GM19452 (cell line): Measurements from ENCODE around the gene ASCL1.

Experiments used
- ATAC-seq: cut with Tn5 transposase; IDR thresholded peaks from one replicate; pipeline ENCODE4 v1.9.1; 2021; ENCODE audit not compliant: unreplicated experiment

ASCL1 gene

DNA sequence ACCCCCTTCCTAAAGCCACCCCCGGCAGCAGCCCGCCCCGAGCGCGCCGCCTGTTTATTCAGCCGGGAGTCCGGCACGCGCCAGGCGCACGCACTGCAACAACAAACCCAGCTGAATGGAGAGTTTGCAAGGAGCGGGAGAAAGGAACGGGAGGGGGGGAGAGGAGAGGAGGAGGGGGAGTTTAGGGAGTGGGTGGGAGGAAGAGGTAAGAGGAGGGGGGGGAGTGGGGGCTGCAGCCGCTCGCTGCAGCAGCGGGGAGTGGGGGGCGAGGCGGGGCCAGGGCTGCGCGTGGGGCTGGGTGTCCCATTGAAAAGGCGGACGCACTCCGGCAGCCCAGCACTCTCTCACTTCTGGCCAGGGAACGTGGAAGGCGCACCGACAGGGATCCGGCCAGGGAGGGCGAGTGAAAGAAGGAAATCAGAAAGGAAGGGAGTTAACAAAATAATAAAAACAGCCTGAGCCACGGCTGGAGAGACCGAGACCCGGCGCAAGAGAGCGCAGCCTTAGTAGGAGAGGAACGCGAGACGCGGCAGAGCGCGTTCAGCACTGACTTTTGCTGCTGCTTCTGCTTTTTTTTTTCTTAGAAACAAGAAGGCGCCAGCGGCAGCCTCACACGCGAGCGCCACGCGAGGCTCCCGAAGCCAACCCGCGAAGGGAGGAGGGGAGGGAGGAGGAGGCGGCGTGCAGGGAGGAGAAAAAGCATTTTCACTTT, at the start of gene ASCL1:
ASCL1 (plus strand) TSS at position 336 of the 712 bp plus-strand sequence. CDS start 571 bp downstream, outside the sequence.
- ATAC-seq: peak; percentile 45

DNA sequence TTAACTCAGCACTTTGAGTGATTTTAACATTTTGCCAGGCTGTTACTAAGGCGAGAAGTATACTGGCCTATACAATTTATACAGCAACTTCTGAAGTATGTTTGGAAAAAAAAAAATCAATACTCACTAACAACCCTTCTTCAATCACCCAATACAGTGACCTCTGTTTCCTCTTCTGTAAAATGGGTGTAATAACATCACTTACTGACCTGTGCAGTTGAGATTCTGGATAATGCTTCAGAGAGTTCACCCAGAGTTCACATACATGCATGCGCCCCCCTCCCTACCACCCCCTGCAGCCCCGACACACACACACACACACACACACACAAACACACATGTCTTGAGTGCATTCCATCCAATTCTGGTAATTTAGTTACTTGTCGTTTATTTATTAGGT, 49.6 kb upstream of the ASCL1 start:
- no peak for ATAC-seq

DNA sequence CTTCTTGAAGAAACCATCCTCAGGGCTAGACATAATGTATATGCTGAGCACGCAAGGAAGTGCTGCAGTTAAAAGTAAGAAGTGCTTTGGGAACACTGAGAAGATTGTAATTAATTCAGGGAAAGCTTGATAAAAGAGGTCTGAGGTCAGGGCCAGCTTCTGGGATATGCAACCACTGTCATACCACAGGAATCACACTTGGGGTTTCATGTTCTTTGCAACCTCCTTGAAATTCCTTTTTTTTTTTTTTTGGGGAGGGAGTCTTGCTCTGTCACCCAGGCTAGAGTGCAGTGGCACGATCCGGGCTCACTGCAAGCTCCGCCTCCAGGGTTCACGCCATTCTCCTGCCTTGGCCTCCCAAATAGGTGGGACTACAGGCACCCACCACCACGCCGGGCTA, 47.3 kb upstream of the ASCL1 start:
- no peak for ATAC-seq

DNA sequence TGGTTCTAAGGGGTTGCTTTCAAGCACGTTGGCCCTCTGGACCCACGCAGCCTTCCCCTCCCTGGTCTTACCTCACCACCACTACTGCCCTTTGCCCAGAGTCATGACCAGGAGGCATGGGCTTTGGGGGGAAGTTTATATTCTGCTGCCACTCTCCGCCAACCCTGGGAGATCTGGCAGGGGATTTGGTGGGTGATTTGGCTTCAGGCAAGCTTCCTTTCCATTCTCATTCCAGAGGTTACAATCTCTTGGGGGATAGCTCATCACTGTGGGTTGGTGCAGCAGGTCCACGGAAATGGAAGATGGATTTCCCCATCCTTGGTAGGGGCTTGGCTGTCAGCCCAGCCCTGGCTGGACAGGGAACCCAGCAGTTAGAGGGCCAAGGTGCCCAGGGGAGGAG, 46.7 kb upstream of the ASCL1 start:
- no peak for ATAC-seq

DNA sequence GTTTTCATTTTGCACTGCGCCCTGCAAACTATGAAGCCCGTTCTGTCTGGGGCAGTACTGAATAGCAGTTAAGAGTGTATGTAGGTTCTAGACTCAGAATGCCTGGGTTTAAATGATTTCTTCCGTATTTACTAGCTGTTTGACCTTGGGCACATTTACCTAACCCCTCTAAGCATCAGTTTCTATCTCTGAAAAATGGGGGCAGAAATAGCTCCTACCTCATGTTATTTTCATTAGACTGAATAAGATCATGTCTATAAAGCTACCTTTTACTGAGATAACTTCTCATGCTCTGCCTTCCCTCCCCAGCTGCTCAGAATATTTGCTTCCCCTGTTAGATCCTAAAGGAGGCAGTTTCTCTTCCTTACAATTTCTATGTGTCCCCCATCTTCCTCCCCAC, 46.2 kb upstream of the ASCL1 start:
- ATAC-seq: no peak

DNA sequence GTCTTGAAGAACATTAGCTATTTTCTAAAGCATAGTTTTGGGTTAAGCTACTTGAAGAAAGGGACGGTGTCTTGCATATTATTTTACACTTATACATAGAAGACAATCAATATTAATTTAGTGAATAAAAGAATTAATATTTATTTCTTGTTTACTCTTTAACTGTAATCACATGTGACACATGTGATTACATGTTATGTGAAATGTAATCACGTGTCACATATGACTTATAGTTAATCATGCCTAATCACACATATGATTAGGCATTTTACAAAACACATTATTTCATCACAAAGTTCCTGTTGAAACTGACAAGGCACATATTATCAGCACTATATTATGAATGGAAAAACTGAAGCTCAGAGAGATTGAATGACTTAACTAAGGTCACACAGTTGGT, 45.2 kb upstream of the ASCL1 start:
- no peak for ATAC-seq

DNA sequence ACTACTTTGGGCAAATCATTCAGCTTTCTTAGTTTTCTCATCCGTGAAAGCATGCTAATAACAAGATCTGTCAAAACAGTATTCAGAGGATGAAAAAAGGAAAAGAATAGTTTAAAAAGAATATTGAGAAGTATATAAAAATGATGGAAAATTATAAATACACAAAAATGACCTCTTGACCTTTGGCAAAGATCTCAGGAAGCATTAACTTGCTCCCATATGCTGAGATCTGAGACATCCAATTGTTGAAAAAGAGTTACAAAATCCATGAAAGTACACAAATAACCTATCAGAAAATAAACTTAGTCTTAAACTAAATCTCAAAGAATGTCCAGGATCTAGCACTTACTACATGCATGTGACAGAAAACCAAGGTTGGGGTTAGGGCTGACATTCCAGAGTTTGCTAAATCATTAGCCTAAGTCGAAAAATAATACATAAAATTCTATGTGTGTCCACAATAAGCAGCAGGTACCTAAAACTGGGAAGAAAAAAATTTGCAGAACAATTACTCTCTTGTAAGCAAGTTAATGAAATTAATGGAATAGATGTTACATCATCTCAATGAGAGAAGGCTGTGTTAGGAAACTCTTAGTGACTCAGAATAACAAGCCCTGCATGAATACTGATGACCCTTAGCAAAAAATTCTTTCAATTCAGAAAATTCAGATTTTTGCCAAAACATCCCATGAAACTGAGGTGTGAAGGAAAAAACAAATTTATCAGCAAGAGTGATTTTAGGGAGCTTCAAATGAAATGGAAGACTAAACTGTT, 43.8 kb upstream of the ASCL1 start:
- no peak for ATAC-seq

DNA sequence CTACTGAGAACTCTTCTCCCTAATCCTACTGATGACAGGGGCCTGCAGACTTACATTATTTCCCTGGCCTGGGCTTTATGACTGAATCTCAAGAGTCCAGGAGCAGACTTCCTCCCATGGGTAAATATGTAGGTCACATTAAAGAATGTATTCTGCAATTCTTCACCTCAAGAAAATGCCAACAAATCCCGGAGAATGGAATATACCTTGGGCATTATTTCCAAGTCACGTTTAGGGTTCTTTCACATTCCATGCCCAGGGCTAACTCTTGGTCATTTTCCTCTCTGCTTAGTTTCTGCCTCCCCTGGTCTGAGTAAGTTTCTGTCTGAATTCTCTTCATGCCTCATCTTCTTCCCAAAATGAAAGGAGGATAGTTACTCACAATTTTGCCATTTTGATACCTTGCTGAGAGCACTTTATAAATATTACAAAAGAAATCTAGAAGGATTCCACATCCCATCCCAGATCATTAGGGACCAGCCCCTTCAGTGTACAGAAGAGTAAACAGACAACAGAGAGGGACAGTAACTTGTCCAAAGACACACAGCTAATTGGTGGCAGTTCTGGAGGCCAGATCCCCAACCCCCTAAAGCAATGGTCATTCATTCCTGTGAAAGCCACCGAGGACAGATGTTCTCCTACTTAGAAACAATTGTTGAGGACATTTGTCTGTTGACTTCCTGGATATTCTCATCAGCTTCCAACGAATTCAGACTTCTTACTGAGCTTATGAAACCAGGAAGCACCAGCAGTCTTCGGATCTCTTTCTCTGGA, 41.0 kb upstream of the ASCL1 start:
- no peak for ATAC-seq

DNA sequence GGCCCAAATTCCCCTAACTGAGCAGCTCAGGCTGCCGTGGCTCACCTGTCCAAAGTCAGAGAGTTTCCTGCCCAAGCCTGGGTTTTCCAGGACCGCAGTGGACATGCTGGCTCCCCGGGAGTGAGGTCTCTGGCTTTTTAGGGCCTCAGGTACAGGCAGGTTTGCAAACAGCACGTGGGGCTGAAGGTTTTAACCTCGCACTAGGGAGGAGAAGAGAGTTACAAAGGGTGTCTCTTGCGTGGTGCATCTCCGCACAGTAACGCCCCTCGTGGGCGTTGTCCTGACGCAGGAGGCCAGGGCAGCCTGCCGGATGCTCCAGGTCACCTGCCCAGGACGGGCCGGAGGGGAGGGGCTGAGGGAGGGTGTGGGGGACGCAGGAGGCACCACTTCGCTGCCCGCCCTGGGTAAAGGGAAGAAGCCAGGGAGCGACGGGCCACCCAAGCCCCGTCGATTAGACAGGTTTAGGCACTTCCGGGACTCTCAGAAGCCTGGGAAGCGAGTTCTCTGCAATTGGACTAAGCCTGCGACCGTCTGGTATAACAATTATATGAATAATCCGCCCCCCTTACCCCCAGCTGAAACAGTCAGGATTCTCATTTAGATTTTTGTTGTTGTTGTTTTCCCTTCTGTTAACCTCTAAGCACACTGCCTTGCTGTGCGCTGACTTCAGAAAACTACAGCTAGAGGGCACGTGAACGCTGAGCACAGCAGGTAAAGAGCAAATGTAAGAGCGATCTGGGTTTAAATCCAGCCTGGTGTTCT, 40.3 kb upstream of the ASCL1 start, which contains the start of gene PAH:
PAH (minus strand) TSS at position 219 of the 762 bp plus-strand sequence; CDS start at position 105, 114 bp downstream.
- peak; percentile 71 for ATAC-seq

DNA sequence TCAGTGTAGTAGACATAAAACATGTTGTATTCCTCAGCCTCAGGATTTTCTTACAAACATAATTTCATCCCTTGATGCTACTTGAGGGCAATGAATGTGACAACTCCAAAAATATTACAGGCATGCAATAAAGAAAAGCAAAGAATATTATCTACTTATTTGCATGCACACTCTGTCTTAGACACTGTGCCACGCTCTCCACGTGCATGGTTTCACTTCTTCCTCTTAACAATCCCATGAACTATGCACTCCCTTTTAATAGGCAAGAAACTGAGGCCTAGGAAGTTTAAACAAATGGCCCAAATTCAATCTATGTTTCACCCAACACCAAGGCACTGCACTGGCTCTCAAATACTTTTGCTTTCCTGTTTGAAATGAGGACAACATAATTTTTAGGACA, 38.6 kb upstream of the ASCL1 start:
- no peak for ATAC-seq

DNA sequence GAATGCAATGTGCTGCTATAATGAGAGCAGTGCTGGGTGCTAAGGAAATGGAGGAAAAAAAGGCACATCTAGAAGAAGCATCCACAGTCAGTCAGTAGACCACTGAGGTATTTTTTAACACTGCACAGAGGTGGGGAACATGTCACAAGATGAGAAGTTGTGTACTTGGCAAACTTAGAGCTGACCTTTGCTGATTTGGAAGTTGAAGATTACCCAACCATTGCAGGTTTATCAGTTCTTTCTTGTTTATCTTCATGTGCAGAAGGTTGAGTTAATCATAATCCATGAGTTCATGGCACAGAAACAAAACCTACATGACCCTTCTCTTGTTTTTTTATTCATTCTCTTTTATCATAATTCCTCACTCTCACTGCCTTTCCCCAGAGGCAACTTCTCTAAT, 37.2 kb upstream of the ASCL1 start:
- no peak for ATAC-seq

DNA sequence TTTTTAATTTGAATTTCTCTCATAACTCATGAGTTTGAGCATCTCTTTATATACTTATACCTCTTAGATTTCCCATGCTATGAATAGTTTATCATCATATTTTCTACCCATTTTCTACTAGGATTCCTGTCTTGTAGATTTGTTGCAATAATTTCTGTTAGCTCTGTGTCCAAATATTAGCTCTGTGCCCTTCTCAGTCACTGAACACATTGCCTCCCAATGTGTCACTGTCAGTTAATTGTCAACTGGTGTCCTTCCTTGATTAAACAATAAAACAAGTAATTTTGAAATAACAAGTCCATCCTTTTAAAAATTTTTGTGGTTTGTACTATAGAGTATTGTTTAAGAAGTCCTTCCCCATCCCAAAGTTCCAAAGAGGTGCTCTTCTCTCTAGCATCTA, 36.2 kb upstream of the ASCL1 start:
- no peak for ATAC-seq

DNA sequence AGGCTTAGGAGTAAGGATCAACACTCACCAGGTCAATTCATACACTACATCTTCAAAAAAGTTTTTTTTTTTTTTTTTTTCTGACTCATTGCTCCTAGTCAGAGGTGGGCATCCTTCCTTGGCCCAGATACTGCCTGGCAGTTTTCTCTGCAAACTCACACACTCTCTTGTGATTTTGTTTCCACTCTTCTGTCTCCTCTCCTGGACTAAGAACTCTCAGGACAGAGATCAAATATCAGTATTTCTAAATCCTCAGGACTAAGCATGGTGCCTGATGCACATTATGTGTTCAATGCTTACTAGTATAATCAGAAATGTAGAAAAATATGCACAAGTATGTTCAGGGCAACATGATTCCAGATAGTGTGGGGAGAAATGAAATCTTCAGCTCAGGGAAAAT, 30.3 kb upstream of the ASCL1 start:
- ATAC-seq: no peak

DNA sequence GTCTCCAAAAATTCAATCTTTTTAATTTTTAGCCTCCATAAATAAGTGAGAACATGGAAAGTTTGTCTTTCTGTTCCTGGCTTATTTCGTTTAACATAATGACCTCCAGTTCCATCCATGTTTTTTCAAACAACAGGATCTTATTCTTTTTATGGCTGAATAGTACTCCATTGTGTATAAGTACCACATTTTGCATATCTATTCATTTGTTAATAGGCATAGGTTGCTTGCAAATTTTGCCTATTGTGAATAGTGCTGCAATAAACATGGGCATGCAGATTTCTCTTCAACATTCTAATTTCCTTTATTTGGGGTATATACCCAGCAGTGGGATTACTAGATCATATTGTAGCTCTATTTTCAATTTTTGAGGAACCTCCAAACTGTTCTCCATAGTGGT, 24.3 kb upstream of the ASCL1 start:
- ATAC-seq: no peak

DNA sequence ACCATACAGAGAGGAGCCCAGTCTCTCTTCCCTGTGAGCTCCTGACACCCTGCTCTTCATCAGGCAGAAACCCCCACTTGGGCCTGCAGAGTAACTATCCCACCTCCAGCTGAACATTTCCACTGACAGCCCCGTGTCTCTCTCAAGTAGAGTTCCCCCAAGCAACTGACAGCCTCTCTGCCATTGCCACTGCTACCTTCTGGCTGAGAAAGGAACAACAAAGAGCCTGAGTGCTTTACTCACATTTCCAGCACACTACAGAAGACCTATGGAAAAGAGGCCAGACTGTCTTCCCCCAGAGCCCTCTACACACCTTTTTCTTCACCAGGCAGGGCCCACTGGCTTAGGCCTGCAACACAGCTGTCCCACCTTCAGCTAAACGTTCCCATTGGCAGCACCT, 18.4 kb upstream of the ASCL1 start:
- ATAC-seq: no peak

DNA sequence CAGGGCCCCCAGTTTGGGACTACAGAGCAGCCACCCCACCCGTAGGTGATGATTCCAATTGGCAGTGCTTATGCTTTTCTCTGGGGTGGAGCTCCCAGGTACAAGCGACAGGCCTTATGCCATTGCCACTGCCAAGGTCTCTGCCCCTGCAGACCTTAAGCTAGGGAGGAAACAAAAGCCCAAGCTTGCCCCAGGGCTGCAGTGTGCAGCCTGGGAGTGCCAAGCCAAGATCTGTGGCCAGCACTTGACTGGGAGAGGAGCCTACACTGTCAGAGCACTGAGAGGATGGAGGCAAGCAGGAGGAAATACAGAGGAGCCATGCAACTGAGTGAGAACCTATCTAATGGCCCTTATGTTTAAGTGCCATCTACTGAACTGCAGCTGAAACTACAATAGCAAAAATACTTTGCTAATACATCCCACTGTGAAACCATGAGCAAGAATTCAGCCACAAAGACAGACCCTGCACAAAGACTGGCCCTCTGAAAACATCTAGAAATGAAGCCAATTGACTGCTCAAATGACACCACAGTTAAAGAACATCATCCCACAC, 17.7 kb upstream of the ASCL1 start:
- no peak for ATAC-seq

DNA sequence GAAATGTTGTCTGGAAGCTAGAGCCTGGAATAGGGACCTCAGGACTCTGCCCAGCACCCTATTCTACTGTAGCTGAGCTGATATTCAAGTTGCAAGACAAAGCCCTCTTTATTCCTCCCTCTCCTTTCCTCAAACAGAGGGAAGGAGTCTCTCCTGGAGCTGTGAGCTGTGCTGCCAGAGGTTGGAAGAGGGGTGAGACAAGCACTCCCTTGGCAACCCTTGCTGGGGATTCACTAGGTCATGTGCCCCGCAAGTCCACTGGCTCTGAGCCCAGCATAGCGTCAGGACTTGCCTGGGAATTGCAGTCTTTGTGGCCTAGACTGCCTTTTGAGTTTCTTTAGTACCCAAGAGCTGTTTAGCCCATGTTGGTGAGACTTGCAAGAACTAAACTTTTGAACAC, 11.4 kb upstream of the ASCL1 start:
- ATAC-seq: no peak

DNA sequence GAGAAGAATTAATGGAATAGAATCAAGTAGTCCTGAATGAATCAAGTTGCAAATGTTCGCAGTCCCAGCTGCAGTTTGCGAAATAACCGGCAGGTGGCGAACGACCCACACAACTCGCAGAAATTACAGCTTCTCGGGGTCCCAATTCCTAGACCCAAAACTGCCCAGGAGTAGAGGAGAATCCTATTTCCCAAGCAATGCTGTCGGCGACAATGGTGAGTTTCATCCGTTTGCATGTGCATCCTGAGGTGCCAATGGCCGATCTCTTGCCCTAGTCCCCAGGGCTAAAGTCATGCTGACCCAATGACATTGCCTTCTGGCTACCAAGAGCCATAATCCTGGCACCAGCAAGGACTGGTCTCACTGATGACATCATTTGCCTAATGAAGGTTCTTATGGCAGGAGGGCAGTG, 8.5 kb upstream of the ASCL1 start:
- no peak for ATAC-seq

DNA sequence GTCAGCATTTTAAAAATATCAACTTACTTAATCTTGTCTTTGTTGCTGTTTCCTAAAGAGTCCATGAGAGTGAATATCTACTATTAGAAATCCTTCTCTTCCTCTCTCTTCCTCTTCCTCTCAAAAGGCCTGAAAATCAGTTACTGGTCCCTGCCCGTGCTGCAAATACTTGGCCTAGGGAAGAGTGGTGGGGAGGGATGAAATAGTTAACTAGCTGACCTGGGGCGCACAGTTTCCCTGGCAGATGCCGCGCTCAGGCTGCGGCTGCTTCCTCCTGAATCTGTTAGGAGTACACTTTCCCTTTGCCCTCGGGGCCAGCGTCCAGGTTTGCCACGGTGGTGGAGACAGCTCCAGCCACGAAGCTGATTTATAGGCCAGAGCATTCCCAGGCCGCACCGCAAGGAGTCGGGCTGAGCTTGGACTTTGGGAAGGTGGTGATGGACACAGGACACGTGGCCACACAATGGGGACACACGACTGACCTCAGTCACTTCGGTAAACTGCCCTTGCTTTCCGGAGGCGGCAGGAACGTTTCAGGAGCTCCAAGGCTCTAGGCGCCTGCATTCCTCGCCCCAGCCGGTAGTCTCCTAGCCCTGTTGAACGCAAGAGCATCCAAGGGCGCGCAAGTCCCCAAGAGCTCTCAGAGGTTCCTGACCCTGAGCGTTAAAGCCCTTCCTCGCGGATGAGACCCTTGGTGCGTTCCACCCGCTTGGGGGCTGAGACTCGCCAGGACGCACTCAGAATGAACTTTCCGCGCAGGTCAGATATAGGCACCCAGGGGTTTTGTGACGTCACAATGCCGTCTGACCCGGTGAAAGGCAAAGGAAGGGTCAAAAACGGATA, 7.1 kb upstream of the ASCL1 start:
- ATAC-seq: no peak
